Measurements from ENCODE around the gene TIMP2.

TIMP2 gene

DNA sequence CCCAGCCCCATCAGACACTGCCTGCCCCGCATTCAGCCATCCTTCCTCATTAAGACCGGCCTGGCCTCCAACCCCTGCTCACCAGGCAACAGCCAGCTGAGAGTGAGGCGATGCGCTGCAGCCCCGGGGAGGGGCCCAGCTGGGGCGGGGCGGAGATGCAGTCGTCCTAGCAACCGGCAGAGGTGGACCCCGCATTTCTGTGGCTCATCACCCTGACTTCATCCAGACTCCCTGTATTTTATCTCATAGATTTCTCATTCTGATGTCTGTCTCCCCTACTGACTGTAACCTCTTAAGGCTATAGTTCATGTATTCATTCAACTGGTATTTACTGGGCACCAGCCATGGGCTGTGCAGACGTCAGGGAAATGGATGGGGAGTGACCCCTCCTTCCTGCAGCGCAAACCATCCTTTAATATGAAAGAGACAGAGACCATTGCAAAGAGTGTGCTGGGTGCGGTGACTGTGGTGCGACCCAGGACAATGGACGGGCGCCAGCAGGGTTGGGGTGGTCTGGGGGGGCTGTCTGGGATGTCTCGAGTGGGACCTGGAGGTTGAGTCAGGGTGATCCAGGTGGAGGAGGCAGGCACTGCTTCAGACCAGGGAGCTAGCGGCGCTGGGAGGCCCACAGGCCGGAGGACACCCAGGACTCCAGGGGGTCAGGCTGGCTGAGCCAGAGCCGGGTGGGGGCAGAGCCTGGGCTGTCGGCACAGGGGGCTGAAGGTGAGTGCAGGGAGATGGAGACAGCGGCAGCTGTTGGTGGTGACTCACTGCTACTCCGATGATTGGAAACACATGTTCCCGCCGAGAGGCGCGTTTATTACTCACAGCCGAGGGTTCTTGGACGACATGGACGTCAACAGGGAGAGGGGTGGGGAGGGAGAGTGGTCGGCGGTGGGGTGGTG is 10.5 kb upstream of the TIMP2 start:
- in situ Hi-C loops (cut with HindIII; ENCODE audit: low pct_ligation_motif_present, low pct_unique_long_range_greater_than_20kb, low sequenced_read_pairs) = no loop called here
- peak; percentile 67 for DNase-seq

DNA sequence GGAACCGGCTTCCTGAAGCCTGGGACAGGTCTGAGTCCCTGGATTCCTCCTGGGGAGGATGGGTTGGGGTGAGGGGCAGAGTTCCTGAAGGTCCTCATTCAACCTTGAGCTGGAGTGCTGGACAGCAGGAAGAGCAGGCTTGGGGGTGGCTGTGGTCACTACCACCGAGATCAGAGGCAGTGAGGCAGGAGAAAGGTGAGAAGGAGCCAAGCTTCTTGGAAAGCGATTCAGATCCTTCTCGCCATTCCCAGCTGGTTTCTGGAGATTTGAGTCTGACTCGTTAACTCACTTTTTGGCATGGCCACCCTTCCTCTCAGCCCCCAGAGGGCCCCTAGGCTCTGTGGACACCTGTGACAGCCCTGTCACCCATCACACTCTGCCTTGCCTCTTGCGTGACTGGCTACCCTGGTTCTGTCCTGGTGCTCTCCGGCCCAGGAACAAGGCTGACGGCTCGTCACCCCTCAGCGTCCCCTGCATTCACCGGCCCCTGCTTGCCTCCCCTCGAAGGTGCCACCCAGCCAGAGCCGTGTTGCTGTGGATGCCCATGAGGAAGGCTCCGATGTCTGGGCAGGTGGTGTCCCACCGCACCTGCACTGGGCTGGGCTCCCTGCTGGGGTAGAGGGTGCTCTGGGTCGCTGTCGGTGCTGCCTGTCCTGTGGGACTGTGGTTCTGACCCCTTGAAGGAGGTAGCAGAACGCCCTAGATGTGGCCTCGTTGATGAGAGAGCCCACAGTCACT is 9.7 kb upstream of the TIMP2 start:
- DNase-seq = peak; percentile 23
- in situ Hi-C loops (cut with HindIII; ENCODE audit: low pct_ligation_motif_present, low pct_unique_long_range_greater_than_20kb, low sequenced_read_pairs) = no loop called here

DNA sequence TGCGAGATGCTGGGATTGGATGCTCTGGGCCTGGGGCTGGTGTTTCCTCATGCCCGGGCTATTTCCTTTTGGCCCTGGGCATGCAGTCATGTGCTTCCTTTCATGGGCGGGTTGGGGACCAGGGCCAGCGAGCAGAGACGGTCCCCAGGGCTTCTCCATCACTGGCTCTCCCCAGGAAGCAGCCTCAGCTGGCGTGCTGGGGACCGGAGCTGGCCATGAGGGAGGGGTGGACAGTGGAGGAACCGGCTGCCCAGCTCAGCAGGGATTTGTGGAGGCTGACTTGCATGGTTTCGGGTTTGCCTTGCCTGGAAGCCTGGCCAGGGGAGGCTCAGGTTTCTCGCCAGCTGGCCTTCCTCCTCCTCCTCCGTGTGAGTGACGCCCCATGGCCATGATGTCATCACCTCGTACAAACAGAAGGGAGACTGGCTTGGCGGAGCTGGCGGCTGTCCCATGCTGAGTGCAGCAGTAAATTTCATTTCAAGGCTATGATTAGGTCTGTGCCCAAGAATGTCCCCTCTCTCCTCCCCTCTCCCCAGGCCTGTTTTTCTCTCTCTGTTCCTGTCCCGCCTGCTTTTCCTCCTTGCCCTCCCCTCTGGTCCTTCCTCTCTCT is 8.9 kb upstream of the TIMP2 start:
- in situ Hi-C loops (cut with HindIII; ENCODE audit: low pct_ligation_motif_present, low pct_unique_long_range_greater_than_20kb, low sequenced_read_pairs) = no loop called here
- DNase-seq = peak; percentile 83

DNA sequence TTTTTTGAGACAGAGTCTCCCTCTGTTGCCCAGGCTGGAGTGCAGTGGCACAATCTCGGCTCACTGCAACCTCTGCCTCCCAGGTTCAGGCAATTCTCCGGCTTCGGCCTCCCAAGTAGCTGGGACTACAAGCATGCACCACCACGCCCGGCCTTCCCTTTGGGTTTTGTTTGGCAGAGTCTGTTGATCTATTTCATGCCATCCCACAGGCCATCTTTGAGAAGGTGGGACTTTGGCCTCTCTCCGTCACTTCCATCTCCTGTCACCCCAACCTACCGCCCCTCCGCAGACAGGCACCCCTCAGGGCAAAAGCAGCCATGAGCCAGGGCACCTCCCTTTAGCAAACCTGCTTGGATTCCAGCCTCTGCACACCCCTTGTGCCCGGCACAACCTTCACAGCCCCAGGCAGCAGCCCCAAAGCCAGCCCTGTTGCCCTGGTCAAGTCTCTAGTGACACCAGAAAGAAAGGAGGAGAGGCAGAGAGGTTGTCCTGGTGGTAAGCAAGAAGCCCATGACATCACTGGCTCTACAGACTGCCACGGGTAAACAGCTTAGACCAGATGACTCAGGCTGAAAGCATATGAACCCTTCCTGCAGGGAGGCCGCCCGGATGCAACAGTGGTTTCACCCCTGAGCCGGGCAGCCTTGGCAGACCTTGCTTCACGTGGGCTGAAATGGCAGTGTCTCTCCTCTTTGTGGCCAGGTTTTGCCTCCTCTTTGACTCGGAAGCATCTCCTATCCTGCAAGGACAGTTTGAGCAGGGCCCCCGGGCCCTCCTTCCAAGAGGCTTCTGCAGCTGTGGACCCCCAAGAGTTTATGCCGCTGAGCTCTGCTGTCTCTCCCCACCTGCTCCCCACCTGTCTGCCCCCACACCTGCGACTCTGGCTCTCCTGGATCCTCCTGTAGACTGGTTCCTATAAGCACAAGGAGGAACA is 8.1 kb upstream of the TIMP2 start:
- in situ Hi-C loops (cut with HindIII; ENCODE audit: low pct_ligation_motif_present, low pct_unique_long_range_greater_than_20kb, low sequenced_read_pairs) = no loop called here
- DNase-seq = peak; percentile 97

DNA sequence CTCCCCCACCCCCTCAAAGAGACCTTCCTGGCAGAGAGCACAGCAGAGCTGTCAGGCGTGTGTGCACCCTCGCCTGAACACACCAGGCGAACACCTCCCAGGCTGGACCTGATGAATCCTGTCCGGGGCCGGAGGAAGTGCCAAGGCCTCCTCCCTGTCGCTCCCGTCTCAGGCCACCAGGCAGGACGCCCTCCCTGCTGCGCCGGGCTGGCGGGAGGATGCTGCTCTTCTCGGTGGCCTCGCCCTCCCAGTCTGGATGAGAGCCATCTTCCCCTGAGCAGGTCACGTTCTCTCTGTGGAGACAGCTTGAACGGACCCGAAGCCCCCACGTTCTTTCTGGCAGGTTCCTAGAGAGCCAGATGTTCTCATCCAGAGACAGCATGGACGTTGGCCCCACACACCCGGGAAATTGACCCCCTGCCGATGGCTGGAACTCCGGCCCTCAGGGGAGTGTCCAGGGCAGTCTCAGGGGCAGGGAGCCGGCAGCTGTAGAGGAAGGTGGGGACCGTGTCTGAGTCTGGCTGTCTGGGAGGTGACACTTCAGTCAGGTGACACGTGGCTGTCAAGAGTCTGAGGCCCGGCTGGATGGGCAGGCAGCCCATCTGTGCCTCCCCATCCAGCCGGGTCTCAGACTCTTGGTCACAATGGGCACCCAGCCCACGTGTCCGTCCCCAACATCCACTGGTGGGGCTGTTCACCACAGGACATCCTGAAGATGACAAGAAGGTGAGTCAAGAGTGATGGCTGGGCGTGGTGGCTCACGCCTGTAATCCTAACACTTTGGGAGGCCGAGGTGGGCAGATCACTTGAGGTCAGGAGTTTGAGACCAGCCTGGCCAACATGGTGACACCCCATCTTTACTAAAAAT is 5.0 kb upstream of the TIMP2 start:
- no peak for DNase-seq
- in situ Hi-C loops (cut with HindIII; ENCODE audit: low pct_ligation_motif_present, low pct_unique_long_range_greater_than_20kb, low sequenced_read_pairs) = no loop called here

GRCh38 chr17:78925662-78926555 is 722 bp upstream of the TIMP2 start:
- DNase-seq = peak; percentile 42
- in situ Hi-C loops (cut with HindIII; ENCODE audit: low pct_ligation_motif_present, low pct_unique_long_range_greater_than_20kb, low sequenced_read_pairs) = no loop called here

DNA sequence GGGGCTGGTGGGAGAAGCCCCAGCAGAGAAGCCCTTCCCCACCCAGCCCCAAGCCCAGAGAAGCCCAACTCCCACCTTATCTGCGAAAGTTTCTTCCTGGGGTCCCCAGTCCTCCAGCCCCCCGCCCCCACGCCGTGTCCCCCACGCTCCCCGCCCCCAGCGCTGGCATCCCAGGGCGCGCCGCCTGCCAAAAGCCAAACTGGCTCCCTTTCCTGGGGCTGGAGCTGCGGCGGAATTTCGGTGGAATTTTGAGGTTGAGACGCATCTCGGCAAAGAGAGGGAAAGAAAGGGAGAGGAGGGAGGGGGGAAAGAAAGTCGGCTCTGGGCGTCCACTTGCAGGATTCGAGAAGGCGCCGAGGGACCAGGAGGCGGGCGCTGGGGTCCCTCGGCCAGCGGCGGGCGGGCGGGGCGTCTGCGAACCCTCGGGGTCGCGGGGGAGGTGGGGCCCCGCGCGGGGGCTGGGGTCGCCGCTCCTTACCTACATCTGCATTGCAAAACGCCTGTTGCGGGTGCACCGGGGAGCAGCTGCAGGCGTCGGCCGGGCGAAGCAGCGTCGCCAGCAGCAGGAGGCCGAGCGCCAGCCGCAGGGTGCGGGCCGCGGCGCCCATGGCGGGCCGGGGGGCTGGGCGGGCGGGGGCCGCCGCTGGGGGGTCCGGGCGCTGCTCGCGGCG is 571 bp downstream of the TIMP2 start:
- in situ Hi-C loops (cut with HindIII; ENCODE audit: low pct_ligation_motif_present, low pct_unique_long_range_greater_than_20kb, low sequenced_read_pairs) = no loop called here
- DNase-seq = peak; percentile 43

- in situ Hi-C loops (cut with HindIII; ENCODE audit: low pct_ligation_motif_present, low pct_unique_long_range_greater_than_20kb, low sequenced_read_pairs) = no loop called here
- peak; percentile 59 for DNase-seq
Observed at GRCh38 chr17:78923660-78924453, 1.3 kb downstream of the TIMP2 start.

DNA sequence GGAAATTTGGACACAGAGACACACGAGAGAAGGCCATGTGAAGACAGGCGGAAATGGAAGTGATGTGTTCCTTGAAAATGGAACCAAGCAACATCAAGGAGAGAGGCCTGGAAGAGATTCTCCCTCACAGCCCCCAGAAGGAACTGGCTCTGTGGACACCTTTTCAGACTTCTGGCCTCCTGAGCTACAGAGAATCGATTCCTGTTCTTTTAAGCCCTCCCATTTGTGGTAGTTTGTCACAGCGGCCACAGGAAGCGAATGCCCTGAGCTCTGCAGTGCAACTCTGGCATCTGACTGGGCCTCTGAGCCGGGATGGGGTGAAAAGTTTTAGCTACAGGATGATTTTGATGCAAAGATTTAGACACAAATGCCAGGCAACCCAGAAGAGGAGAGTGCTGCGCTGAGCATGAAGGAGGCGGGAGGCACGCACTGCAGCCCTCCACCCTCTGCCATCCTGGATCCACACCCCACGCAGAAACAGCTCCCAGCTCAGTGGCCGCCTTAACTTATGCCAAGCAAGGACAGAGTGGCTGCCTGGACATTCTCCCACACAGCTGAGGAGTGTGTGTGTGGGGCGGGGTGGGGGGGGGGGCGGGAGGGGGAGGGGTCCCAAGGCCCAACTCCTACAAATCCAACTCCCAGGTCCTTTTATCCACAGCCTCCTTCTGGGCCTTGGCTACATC is 2.2 kb downstream of the TIMP2 start:
- no peak for DNase-seq
- in situ Hi-C loops (cut with HindIII; ENCODE audit: low pct_ligation_motif_present, low pct_unique_long_range_greater_than_20kb, low sequenced_read_pairs) = no loop called here

GRCh38 chr17:78921437-78921971 is 3.7 kb downstream of the TIMP2 start:
- DNase-seq = no peak
- in situ Hi-C loops (cut with HindIII; ENCODE audit: low pct_ligation_motif_present, low pct_unique_long_range_greater_than_20kb, low sequenced_read_pairs) = no loop called here

DNA sequence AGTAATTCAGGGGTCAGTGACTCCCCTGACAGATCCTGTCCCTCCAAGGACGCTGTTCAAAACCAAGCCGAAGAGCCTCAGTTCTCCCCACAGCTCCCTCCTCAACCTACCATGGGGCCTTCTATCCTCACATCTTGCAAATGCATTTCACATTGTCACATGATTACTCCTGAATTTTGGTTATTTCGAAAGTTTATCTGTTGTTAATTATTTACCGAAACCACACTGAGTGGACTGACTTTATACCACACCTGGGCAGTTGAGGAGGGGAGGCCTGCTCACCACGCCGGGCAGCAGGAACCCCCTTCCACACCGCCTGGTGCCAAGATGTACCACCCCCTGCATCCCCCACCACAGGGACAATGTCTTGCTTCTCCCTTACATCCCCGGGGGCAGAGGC is 4.7 kb downstream of the TIMP2 start:
- in situ Hi-C loops (cut with HindIII; ENCODE audit: low pct_ligation_motif_present, low pct_unique_long_range_greater_than_20kb, low sequenced_read_pairs) = no loop called here
- DNase-seq = no peak

DNA sequence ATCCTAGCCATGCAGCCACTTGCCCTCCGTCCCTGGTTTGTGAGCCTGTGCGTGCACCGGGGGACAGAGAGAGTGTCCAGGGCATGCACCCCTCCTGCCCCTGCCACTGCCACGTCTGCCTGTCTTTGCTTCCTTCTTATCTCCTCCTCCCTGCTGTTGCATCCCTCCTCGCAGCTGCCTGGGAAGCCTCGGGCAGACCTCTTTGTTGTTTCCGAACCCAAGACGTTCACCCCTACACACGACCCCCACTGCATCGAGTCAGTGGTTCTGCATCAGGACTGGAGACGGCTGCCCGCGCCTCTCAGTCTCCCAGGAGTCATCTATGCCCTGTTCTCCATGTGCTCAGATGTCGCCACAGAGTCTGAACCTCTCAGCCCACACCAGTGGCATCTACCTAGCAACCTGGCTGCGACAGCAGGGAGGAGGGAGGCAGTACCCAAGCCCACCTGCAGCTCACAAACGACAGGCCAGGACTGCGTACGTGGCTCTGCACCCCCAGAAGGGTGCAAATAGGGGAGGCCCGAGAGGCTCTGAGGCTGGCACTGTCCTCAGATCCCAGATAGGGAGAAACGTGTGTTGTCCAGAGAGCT is 5.2 kb downstream of the TIMP2 start:
- DNase-seq = no peak
- in situ Hi-C loops (cut with HindIII; ENCODE audit: low pct_ligation_motif_present, low pct_unique_long_range_greater_than_20kb, low sequenced_read_pairs) = no loop called here

DNA sequence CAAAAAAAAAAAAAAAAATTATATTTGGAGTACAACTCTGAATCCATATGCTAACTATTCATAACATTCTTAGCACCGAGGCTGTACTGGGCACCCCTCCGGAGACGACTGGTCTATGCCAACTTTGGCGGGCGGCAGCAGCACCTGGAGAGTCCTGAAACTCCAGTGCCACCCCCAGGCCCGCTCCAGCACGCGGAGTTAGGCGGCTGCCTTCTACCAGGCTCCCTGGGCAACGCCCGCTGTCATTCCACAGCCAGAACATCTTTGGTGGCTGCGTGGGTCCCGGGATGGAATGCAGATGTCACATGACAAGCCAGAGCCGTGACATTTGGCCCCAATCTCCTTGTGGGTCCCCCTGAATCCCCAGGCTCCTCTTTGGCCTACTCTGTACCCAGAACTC is 6.2 kb downstream of the TIMP2 start:
- in situ Hi-C loops (cut with HindIII; ENCODE audit: low pct_ligation_motif_present, low pct_unique_long_range_greater_than_20kb, low sequenced_read_pairs) = no loop called here
- no peak for DNase-seq

DNA sequence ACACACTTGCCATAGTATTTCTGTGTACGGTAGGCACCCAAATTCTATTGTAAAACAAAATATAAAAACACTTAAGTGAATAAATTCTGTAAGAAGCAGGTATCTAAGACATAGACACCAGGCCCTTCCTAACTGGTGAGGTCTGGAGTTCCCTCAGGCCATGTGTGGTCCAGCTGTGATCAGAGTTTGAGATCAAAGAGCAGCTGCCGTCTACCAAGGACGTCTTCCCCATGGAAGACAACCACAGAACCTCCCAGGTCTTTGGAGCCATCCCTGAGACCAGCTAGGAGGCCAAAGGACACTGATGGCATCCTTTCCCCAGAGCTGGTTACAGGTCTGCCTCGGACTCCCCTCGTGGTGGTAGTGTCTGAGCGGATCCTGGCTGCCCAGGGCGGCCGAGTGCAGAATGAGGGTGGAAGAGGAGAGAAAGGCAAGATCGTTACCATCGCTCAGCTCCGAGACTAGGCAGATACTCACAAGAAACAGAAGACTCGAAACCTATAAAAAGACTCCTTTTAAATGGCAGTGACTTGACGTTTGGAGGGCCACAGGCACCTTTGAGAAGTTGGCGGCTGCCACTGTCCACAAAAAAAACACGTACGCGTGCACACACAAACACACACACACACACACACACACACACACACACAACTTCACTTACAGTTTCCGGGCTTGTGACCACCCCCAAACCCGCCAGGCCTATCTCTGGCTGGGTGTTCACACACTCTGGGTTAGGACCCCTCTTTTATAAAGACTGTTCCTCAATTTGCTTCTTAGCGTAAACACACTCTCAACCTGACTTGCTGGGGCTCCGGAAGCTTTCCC is 7.5 kb downstream of the TIMP2 start:
- in situ Hi-C loops (cut with HindIII; ENCODE audit: low pct_ligation_motif_present, low pct_unique_long_range_greater_than_20kb, low sequenced_read_pairs) = no loop called here

More for the DNA sequence above, 7.5 kb downstream of the TIMP2 start:
- no peak for DNase-seq

Measured in ACHN (cell line).